ENCODE results near the gene PROZ.
"Not testable (repeated sequence)": the region's sequence is repeated elsewhere in the genome, so short reads cannot be mapped to it uniquely, and the experiment has no call there.

The PROZ gene, protein sequence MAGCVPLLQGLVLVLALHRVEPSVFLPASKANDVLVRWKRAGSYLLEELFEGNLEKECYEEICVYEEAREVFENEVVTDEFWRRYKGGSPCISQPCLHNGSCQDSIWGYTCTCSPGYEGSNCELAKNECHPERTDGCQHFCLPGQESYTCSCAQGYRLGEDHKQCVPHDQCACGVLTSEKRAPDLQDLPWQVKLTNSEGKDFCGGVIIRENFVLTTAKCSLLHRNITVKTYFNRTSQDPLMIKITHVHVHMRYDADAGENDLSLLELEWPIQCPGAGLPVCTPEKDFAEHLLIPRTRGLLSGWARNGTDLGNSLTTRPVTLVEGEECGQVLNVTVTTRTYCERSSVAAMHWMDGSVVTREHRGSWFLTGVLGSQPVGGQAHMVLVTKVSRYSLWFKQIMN

DNA sequence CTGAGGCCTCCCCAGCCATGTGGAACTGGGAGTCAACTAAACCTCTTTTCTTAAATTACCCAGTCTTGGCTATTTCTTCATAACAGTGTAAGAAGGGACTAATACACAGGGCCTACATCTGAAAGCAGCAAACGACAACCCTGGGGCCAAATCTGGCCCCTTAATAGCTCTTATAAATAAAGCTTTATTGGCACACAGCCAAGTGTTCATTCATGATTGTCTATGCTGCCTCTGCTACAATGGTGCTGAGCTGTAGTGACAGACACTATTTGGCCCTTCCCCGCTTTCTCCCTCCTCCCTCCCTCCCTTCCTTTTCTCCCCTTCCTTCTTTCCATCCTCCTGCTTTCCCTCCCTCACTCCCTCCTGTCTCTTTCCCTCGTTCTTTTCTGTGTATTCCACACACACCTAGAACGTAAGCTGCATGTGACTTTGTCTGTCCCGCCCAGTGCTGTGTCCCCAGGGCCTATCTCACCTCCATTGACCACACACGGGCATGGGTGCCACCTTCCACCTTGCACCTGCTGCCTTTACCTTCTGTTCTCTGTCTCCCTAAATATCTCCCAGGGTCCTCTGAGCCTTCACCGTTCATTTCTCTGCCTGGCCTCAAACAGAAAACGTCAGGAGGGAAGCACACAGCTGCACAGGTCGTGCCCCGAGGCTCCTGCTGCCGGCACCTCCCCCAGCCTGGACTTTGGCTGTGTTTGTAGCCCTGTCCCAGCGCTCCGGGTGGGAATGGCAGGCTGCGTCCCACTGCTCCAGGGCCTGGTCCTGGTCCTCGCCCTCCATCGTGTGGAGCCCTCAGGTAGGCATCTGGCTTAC, at the start of gene PROZ:
PROZ (plus strand) TSS at position 720 of the 819 bp plus-strand sequence; CDS start at position 733, 13 bp downstream.
- no peak for DNase-seq (ENCODE audit: low read depth in 3 of 3)

DNA sequence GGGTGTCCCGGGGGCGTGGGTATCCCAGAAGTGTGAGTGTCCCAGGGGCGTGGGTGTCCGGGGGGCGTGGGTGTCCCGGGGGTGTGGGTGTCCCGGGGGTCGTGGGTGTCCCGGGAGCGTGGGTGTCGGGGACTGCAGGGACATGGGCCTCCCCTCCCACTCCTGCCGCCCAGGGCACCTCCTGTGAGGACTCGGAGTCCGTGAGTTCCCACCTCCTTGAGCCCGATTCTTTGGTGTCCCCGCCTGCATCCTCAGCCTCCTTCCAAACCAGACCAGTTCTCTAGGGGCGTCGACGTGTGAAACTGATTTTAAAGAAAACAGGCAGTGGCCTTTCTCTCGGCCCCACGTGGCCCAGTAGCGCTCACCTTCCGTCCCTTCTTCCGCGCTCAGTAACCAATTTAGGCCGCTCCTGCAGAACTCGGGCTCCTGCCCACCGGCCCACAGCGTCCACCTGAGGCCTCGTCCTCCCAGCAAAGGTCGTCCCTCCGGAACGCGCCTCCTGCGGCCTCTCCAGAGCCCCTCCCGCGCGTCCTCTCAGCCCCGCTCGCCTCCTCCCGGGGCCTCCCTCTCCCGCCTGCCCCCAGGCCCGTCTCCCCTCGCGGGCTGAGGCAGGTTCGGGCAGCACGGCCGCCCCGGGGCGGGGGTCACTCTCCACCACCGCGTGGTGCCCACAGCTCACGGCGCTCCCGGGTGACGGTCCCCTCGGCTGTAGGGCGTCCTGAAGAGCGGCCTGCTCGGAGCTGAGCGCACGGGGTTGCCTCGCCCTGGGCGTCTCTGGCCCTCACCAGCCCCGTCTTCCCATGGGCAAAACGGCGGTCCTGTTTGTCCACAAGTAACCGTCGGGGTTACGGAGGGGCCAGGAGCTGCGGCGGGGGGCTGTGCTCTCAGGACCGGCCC, 49.0 kb upstream of the PROZ start:
- no peak for DNase-seq (ENCODE audit: low read depth in 3 of 3)

DNA sequence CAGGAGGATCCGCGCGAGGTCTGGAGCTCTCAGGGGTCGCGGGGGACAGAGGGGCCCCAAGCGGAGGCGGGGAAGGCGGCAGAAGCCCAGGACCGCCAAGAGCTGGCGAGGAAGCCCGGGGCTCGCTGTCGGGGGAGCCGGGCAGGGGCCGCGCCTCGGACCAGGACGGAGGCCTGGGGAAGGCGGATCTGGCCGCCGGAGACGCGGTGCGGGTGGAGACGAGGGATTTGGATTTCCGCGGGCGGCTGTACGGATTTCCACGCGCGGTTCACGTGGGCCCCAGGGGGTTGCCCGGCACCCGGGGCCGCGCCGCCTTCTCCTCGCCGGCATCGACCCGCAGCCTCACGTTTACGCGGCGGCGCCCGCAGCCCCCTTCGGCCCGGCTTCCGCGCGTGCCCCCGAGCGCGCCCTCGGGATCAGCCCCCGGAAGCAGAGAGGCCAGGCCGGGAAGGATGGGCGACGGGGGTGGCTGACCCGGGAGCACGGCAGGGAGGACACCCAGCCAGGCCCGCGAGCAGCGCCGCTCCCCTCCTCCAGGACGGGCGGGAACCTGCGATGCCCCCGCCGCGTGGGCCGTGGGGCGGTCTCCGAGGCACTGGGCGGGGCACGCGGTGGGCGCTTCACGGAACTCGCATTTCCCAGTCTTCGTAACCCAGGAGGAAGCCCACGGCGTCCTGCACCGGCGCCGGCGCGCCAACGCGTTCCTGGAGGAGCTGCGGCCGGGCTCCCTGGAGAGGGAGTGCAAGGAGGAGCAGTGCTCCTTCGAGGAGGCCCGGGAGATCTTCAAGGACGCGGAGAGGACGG, 48.2 kb upstream of the PROZ start:
- DNase-seq (ENCODE audit: low read depth in 3 of 3) = peak in 1 of 3 experiments; percentile 29

DNA sequence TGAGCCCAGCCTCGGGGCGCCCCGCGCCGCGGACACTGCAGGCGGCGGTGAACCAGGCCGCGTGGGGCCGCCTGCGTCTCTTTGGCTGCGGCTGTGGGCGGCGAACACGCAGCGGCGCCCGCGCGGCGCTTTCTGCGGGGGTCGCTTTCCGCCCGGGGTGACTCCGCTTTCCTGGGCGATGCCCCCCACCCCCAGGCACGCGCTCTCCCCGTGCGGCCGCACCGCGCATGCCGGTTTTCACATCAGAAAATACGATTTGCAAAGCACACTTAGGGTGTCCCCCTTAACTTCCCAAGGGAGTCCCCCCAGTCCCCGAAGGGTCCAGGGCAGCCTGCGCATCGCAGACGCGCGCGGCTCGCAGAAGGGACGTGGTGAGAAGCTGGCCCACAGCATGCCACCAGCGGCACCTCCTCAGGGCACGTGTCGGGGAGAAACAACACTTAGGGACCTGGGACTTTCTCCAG, 47.6 kb upstream of the PROZ start:
- DNase-seq (ENCODE audit: low read depth in 3 of 3) = no peak

DNA sequence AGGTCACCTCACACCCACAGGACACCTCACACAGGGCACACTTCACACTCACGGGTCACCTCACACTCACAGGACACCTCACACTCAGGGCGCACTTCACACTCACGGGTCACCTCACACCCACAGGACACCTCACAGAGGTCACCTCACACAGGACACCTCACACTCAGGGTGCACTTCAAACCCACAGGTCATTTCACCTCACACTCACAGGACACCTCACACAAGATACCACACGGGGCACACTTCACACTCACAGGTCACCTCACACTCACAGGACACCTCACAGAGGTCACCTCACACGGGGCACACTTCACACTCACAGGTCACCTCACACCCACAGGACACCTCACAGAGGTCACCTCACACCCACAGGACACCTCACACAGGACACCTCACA, 46.6 kb upstream of the PROZ start:
- DNase-seq (ENCODE audit: low read depth in 3 of 3) = not testable (repeated sequence)

DNA sequence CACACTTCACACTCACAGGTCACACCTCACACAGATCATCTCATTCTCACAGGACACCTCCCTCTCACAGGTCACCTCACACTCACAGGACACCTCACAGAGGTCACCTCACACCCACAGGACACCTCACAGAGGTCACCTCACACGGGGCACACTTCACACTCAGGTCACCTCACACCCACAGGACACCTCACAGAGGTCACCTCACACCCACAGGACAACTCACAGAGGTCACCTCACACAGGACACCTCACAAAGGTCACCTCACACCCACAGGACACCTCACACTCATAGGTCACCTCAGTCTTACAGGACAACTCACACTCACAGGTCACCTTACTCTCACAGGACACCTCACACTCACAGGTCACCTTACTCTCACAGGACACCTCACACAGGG, 46.0 kb upstream of the PROZ start:
- DNase-seq (ENCODE audit: low read depth in 3 of 3) = not testable (repeated sequence)

DNA sequence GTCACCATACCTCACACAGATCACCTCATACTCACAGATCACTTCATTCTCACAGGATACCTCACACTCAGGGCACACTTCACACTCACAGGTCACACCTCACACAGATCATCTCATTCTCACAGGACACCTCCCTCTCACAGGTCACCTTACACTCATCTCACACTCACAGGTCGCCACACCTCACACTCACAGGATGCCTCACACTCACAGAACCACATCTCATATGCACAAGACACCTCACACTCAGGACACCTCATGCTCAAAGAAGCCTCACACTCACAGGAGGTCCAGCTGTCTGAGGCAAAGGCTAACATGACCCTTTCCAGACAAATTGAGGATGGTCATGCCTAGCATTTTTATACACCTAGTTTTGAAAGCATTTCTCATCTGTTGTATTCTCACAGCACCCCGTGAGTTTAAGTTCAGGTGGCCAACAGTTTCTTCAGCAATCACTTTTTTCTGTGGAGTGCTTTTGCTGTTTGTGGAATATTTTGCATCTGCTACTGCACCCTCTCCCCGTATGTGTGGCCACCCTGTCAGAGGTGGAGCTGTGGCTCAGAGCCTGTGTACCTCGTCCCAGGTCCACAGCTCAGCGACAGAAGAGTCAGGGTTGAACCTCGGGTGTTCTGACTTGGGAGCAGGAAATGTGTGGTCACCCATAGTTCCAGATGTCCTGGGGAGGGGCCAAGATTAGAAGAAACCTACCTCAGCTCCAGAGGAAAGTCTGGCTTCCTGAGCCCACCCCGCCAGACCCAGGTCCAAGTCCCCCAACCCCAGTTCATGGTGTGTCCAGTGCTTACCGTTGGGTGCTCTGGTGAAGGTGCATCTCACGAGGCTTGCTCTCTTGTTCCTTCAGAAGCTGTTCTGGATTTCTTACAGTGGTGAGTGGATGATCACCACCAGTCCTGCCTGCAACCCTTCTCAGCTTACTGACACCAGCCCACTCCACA, 45.3 kb upstream of the PROZ start:
- DNase-seq (ENCODE audit: low read depth in 3 of 3) = no peak

DNA sequence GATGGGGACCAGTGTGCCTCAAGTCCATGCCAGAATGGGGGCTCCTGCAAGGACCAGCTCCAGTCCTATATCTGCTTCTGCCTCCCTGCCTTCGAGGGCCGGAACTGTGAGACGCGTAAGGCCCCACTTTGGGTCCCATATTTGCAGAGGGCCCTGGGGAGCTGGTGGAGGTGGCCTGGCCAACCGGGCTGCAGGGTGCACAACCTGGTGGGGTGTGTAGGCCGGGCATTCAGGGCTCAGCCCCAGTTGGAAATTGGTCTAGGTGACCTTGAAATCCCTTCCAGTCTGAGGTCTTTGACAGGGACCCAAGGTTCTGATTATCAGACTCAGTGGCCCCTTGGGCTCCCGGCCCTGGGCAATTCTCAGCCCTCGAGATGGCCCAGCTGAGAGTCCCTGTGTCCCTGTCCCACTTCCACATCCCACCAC, 44.6 kb upstream of the PROZ start:
- DNase-seq (ENCODE audit: low read depth in 3 of 3) = no peak

DNA sequence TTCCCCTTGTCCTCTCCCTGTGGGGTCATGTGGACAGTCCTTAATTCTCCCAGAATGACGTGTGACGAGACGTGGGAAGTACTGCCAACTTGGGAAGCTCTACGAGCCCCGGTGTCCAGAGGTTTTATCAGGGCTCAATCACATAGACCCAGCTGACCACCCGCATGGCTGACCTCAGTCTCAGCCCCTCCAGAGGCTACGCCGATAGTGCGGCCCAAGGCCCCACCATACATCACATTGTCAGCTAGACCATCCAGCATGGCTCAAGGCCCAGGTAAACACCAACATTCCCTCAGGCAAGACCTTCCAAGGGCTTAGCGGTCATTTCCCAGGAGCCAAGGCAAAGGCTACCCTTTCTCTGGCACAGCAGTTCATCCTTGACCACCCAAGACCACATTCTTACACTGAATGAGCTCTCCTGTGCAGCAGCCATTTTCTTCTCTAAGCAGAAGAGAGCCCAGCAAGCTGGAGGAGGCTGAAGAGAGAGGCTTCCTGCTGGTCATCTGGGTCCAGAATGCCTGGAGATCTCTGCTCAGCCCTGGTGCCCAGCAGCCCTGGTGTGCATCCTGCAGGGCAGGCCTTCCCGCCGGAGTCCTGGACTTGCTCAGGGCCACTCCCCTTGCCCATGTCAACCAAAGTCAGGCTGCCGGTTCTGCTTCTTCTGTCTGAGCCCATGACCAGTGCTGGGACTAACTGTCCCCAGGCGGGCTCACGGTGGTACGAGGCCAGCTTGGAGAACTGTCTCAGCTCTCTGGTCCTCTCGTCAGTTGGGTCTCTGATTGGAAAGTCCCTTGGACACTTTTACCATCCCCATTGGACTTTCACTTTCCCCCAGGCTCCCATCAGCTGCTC, 43.7 kb upstream of the PROZ start:
- DNase-seq (ENCODE audit: low read depth in 3 of 3) = no peak

DNA sequence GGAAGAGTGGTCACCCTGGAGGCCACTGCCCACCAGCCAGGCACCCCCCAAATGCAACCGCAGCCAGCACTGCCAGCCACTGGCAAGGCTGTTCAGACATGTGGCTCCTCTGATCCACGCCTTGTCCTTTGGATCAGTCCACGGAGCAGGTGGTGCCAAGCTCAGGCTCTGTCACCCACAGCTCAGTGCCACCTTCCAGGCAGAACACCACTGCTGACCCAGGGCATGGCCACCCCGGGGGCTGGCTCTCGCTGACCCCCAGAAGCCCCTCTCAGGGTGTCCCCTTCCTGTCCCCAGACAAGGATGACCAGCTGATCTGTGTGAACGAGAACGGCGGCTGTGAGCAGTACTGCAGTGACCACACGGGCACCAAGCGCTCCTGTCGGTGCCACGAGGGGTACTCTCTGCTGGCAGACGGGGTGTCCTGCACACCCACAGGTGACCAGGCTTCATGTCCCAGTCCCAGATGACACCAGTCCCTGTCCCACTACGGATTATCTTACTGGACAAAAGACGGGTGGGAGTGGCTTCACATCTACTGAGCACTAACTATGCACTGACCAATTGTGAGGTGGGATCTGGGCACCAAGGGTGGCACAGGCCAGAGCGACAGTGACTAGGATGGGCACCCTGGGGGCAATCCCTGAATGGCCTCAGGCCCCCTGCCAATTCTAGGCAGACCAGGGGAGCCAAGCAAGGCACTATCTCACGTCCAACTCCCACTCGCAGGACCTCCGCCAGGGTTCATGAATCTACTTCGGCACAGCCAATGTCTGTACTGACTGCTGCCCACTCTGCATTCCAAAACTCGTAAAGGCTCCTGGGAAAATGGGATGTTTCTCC, 42.9 kb upstream of the PROZ start:
- no peak for DNase-seq (ENCODE audit: low read depth in 3 of 3)

DNA sequence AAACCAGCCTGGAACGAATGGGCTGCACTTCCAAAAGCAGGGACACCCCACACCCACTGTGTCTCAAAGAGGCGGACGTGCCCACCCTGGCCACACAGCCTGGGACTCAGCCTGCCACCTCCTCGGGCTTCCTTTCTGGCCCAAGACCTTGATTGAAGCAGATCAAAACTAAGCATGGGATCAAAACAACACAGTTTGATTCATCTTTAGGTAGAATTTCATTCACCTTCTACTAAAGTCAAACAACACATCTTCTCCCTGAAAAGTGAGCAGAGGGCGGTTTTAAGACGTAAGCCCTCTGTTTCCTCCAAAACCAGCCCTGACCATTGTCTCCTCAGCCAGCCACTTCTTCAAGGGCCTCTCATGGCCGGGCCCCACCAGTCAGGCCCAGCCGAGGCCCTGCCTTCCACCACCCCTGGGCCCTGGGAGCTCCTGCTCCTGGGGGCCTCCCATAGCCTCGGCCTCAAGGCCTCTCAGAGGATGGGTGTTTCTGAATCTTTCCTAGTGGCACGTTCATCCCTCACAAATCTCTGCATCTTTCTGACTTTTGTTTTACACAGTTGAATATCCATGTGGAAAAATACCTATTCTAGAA, 42.1 kb upstream of the PROZ start:
- no peak for DNase-seq (ENCODE audit: low read depth in 3 of 3)

DNA sequence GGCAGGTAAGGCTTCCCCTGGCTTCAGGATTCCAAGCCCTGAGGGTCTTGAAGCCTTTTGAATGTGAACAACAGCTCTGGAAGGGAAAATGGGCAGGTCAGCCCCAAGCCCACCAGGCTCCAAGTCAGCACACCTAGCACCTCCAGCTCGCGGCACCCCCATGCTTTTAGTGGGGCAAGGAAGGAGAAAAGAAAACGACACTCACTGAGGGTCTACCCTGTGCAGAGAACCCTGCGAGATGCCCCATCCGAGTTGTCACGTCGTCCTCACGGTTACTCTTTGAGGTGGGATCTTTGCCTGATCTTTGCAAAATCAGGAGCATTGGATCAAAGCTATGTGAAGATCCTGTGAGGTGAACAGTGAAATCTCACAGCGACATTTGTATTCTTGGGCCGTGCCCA, 41.6 kb upstream of the PROZ start:
- DNase-seq (ENCODE audit: low read depth in 3 of 3) = no peak

DNA sequence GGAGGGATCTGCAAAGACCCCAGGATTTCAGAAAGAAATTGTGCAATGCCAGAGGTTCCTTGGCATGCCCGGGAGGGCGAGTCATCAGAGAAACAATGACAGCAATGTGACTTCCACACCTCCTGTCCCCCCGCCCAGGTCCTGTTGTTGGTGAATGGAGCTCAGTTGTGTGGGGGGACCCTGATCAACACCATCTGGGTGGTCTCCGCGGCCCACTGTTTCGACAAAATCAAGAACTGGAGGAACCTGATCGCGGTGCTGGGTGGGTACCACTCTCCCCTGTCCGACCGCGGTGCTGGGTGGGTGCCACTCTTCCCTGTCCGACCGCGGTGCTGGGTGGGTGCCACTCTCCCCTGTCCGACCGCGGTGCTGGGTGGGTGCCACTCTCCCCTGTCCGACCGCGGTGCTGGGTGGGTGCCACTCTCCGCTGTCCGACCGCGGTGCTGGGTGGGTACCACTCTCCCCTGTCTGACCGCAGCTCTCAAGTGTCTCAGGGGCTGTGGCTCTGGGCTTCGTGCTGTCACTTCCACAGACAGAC, 41.0 kb upstream of the PROZ start:
- DNase-seq (ENCODE audit: low read depth in 3 of 3) = no peak

DNA sequence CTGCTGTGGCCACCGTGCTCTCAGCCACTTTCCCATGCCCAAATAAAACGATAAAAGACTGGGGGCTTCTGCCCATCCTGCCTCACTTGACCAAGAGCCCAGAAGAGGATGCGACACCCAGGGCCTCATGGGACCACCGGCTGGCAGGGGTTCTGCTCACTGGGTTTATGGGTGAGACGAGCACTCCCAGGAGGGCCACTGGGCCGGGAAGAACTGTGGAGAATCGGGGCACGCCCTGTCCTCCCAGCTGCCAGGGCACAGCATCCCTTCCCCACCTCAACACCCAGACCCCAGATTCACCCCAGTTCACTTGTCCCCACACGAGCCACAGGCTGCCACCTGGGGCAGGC, 40.6 kb upstream of the PROZ start:
- no peak for DNase-seq (ENCODE audit: low read depth in 3 of 3)

DNA sequence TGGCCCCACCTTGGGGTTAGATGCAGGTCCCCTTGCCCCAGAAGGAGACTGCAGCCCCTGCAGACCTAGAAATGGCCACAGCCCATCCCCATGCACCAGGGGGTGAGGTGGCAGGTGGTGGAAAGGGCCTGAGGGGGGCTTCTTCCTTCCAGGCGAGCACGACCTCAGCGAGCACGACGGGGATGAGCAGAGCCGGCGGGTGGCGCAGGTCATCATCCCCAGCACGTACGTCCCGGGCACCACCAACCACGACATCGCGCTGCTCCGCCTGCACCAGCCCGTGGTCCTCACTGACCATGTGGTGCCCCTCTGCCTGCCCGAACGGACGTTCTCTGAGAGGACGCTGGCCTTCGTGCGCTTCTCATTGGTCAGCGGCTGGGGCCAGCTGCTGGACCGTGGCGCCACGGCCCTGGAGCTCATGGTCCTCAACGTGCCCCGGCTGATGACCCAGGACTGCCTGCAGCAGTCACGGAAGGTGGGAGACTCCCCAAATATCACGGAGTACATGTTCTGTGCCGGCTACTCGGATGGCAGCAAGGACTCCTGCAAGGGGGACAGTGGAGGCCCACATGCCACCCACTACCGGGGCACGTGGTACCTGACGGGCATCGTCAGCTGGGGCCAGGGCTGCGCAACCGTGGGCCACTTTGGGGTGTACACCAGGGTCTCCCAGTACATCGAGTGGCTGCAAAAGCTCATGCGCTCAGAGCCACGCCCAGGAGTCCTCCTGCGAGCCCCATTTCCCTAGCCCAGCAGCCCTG, 40.0 kb upstream of the PROZ start:
- no peak for DNase-seq (ENCODE audit: low read depth in 3 of 3)

DNA sequence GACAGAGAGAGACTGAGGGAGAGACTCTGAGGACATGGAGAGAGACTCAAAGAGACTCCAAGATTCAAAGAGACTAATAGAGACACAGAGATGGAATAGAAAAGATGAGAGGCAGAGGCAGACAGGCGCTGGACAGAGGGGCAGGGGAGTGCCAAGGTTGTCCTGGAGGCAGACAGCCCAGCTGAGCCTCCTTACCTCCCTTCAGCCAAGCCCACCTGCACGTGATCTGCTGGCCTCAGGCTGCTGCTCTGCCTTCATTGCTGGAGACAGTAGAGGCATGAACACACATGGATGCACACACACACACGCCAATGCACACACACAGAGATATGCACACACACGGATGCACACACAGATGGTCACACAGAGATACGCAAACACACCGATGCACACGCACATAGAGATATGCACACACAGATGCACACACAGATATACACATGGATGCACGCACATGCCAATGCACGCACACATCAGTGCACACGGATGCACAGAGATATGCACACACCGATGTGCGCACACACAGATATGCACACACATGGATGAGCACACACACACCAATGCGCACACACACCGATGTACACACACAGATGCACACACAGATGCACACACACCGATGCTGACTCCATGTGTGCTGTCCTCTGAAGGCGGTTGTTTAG, 39.2 kb upstream of the PROZ start:
- no peak for DNase-seq (ENCODE audit: low read depth in 3 of 3)
